ENCODE measurements around the gene HAUS8. TPM values are rescaled to one million over a fixed set of nuclear protein-coding genes. Genes with fewer than 3 reads are reported as not detected.
A peak's percentile ranks its signal among the peaks of the same experiment; 100 is the strongest.
"Not testable (repeated sequence)": the region's sequence is repeated elsewhere in the genome, so short reads cannot be mapped to it uniquely, and the experiment has no call there.

Gene HAUS8
- polyA plus RNA-seq, 1 donor from 2014 or later = 3.6 TPM

- Histone ChIP-seq H3K36me3 (ENCODE audit: insufficient read depth, low read length) (no peaks in the 10 kb centered on the region), H3K4me2 (ENCODE audit: low read length) (no peak overlapping the region), H3K27me3 (ENCODE audit: insufficient read depth, low read depth, low read length) (peaks cover 16% of the 10 kb centered on the region), H3K9ac (ENCODE audit: low read length) (peak overlapping the region; percentile 9), H3K9me3 (ENCODE audit: low read length) (peaks cover 11% of the 10 kb centered on the region), H2AFZ (ENCODE audit: low read depth, low read length) (no peak overlapping the region), H3K27ac (ENCODE audit: low read length) (no peak overlapping the region), H3K9me2 (ENCODE audit: insufficient read depth, low read length) (no peaks in the 10 kb centered on the region), H3K4me3 (ENCODE audit: low read length) (peak overlapping the region; percentile 63), H3F3A (ENCODE audit: insufficient read depth, low read length, poor library complexity, severe bottlenecking) (no peaks in the 10 kb centered on the region), H4K20me1 (ENCODE audit: insufficient read depth) (no peaks in the 10 kb centered on the region), H3K79me2 (replicated peaks; ENCODE audit: insufficient read depth, low read length) (no peaks in the 10 kb centered on the region)
- TF ChIP-seq SMC3 (conservative IDR thresholded peaks at IDR 0.05; ENCODE audit: poor library complexity) (no peak), EP300 (conservative IDR thresholded peaks at IDR 0.05; ENCODE audit: poor library complexity, severe bottlenecking) (no peak), MXI1 (conservative IDR thresholded peaks at IDR 0.05; ENCODE audit: poor library complexity, severe bottlenecking) (peak; percentile 19), TAF1 (IDR thresholded peaks at IDR 0.05; ENCODE audit: low read depth) (no peak), REST (IDR thresholded peaks at IDR 0.05; ENCODE audit: borderline replicate concordance) (no peak)
- TF ChIP-seq, protein P1, sequence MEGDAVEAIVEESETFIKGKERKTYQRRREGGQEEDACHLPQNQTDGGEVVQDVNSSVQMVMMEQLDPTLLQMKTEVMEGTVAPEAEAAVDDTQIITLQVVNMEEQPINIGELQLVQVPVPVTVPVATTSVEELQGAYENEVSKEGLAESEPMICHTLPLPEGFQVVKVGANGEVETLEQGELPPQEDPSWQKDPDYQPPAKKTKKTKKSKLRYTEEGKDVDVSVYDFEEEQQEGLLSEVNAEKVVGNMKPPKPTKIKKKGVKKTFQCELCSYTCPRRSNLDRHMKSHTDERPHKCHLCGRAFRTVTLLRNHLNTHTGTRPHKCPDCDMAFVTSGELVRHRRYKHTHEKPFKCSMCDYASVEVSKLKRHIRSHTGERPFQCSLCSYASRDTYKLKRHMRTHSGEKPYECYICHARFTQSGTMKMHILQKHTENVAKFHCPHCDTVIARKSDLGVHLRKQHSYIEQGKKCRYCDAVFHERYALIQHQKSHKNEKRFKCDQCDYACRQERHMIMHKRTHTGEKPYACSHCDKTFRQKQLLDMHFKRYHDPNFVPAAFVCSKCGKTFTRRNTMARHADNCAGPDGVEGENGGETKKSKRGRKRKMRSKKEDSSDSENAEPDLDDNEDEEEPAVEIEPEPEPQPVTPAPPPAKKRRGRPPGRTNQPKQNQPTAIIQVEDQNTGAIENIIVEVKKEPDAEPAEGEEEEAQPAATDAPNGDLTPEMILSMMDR (IDR thresholded peaks at IDR 0.05; ENCODE audit: poor library complexity, severe bottlenecking) = no peak
Measured at GRCh38 chr19:17025991-17026658, 49.1 kb downstream of the HAUS8 start.

DNA sequence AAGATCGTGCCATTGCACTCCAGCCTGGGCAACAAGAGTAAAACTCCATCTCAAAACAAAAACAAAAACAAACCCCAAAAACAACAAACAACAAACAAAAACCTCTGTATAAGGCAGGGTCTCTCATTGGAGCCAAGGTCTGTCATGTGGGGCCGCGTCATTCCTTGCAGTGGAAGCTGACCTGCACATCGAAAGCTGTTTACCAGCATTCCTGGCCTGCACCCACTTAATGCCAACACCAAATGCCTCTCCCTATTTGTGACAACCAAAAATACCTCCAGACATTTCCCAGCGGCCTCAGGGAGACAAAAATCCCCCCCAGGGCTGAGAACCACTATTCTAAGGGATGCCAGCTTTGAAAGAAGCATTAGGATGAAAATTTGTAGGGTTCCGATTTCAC, 49.9 kb downstream of the HAUS8 start:
- H4K20me1 ChIP-seq (ENCODE audit: insufficient read depth) = no peaks in the 10 kb centered on the region
- no peak for TF ChIP-seq TAF1 (IDR thresholded peaks at IDR 0.05; ENCODE audit: low read depth)
- TF ChIP-seq RAD21 (conservative IDR thresholded peaks at IDR 0.05) = no peak
- TF ChIP-seq, protein P1 (IDR thresholded peaks at IDR 0.05; ENCODE audit: poor library complexity, severe bottlenecking) = no peak
- no peak for TF ChIP-seq POLR2AphosphoS5 (IDR thresholded peaks at IDR 0.05)
- TF ChIP-seq REST (IDR thresholded peaks at IDR 0.05; ENCODE audit: borderline replicate concordance) = no peak
- no peak for TF ChIP-seq SMC3 (conservative IDR thresholded peaks at IDR 0.05; ENCODE audit: poor library complexity)
- no peak for TF ChIP-seq MXI1 (conservative IDR thresholded peaks at IDR 0.05; ENCODE audit: poor library complexity, severe bottlenecking)
- no peak for TF ChIP-seq EP300 (conservative IDR thresholded peaks at IDR 0.05; ENCODE audit: poor library complexity, severe bottlenecking)
- TF ChIP-seq EZH2 (IDR thresholded peaks at IDR 0.05; ENCODE audit: borderline replicate concordance, insufficient read depth, low read length, poor library complexity, severe bottlenecking) = no peak
- no peaks in the 10 kb centered on the region for H3K79me2 ChIP-seq (replicated peaks; ENCODE audit: insufficient read depth, low read length)
- H2AFZ ChIP-seq (ENCODE audit: low read depth, low read length) = no peak overlapping the region
- no peak overlapping the region for H3K9ac ChIP-seq (ENCODE audit: low read length)
- H3K36me3 ChIP-seq (ENCODE audit: insufficient read depth, low read length) = no peaks in the 10 kb centered on the region
- H3K4me3 ChIP-seq (ENCODE audit: low read length) = no peak overlapping the region
- no peaks in the 10 kb centered on the region for H3F3A ChIP-seq (ENCODE audit: insufficient read depth, low read length, poor library complexity, severe bottlenecking)
- H3K9me2 ChIP-seq (ENCODE audit: insufficient read depth, low read length) = no peaks in the 10 kb centered on the region
- no peak overlapping the region for H3K4me2 ChIP-seq (ENCODE audit: low read length)
- H3K27me3 ChIP-seq (ENCODE audit: insufficient read depth, low read depth, low read length) = peaks cover 16% of the 10 kb centered on the region
- no peak overlapping the region for H3K27ac ChIP-seq (ENCODE audit: low read length)
- peaks cover 11% of the 10 kb centered on the region for H3K9me3 ChIP-seq (ENCODE audit: low read length)

DNA sequence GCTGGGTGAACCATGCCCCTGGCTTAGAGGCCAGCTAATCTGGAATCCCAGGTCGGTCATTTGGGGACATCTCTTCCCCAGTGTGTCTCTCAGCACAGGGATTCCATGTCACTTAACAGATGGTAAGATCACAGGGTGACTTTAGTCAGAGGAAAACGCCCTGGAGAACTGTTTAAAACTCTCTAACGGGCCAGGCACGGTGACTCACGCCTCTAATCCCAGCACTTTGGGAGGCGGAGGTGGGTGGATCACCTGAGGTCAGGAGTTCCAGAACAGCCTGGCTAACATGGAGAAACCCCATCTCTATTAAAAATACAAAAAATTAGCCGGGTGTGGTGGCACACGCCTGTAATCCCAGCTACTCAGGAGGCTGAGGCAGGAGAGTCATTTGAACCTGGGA, 50.3 kb downstream of the HAUS8 start:
- peaks cover 16% of the 10 kb centered on the region for H3K27me3 ChIP-seq (ENCODE audit: insufficient read depth, low read depth, low read length)

More for the DNA sequence above, 50.3 kb downstream of the HAUS8 start:
- not testable (repeated sequence) for H3K36me3 ChIP-seq (ENCODE audit: insufficient read depth, low read length); H3F3A ChIP-seq (ENCODE audit: insufficient read depth, low read length, poor library complexity, severe bottlenecking); H3K9me2 ChIP-seq (ENCODE audit: insufficient read depth, low read length); H3K79me2 ChIP-seq (replicated peaks; ENCODE audit: insufficient read depth, low read length); H3K4me2 ChIP-seq (ENCODE audit: low read length); H3K9ac ChIP-seq (ENCODE audit: low read length); H2AFZ ChIP-seq (ENCODE audit: low read depth, low read length); H3K27ac ChIP-seq (ENCODE audit: low read length); H3K4me3 ChIP-seq (ENCODE audit: low read length); H4K20me1 ChIP-seq (ENCODE audit: insufficient read depth)
- H3K9me3 ChIP-seq (ENCODE audit: low read length) = peaks cover 11% of the 10 kb centered on the region

Data from neural cell (in vitro differentiated cells).